ENCODE measurements around the gene PPFIA2.

DNA sequence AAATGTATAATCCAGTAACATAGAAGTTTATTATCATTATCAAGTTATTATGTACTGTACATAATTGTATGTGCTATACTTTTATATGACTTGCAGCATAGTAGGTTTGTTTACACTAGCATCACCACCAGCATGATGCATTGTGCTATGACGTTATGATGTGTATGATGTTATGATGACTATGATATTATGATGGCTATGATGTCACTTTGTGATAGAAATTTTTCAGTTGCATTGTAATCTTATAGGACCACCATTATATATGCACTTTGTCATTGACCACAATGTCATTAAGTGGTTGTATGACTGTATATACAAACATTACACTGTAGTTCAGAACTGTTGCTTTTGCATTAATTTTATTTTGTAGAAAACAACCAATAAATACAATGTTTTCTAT, 173.4 kb downstream of the PPFIA2 start:
- TF ChIP-seq, protein P1, sequence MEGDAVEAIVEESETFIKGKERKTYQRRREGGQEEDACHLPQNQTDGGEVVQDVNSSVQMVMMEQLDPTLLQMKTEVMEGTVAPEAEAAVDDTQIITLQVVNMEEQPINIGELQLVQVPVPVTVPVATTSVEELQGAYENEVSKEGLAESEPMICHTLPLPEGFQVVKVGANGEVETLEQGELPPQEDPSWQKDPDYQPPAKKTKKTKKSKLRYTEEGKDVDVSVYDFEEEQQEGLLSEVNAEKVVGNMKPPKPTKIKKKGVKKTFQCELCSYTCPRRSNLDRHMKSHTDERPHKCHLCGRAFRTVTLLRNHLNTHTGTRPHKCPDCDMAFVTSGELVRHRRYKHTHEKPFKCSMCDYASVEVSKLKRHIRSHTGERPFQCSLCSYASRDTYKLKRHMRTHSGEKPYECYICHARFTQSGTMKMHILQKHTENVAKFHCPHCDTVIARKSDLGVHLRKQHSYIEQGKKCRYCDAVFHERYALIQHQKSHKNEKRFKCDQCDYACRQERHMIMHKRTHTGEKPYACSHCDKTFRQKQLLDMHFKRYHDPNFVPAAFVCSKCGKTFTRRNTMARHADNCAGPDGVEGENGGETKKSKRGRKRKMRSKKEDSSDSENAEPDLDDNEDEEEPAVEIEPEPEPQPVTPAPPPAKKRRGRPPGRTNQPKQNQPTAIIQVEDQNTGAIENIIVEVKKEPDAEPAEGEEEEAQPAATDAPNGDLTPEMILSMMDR (conservative IDR thresholded peaks at IDR 0.05; ENCODE audit: low read length) = no peak
- TF ChIP-seq EZH2phosphoT487 (IDR thresholded peaks at IDR 0.05; ENCODE audit: borderline replicate concordance) = no peak

Measured in Loucy (cell line).